ENCODE measurements around the gene ZDHHC8.
A peak's percentile ranks its signal among the peaks of the same experiment; 100 is the strongest.

ZDHHC8 gene

GRCh38 chr22:20177217-20177911, 45.8 kb downstream of the ZDHHC8 start:
- H3K4me3 ChIP-seq (replicated peaks in 1 of 2; ENCODE audit: low read depth in 2 of 2, low read length in 2 of 2) = no peak overlapping the region
- TF ChIP-seq, protein P1, sequence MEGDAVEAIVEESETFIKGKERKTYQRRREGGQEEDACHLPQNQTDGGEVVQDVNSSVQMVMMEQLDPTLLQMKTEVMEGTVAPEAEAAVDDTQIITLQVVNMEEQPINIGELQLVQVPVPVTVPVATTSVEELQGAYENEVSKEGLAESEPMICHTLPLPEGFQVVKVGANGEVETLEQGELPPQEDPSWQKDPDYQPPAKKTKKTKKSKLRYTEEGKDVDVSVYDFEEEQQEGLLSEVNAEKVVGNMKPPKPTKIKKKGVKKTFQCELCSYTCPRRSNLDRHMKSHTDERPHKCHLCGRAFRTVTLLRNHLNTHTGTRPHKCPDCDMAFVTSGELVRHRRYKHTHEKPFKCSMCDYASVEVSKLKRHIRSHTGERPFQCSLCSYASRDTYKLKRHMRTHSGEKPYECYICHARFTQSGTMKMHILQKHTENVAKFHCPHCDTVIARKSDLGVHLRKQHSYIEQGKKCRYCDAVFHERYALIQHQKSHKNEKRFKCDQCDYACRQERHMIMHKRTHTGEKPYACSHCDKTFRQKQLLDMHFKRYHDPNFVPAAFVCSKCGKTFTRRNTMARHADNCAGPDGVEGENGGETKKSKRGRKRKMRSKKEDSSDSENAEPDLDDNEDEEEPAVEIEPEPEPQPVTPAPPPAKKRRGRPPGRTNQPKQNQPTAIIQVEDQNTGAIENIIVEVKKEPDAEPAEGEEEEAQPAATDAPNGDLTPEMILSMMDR (IDR thresholded peaks at IDR 0.05; ENCODE audit: low read depth, low read length) = no peak
- no peak for DNase-seq (ENCODE audit: low read depth in 2 of 2)

DNA sequence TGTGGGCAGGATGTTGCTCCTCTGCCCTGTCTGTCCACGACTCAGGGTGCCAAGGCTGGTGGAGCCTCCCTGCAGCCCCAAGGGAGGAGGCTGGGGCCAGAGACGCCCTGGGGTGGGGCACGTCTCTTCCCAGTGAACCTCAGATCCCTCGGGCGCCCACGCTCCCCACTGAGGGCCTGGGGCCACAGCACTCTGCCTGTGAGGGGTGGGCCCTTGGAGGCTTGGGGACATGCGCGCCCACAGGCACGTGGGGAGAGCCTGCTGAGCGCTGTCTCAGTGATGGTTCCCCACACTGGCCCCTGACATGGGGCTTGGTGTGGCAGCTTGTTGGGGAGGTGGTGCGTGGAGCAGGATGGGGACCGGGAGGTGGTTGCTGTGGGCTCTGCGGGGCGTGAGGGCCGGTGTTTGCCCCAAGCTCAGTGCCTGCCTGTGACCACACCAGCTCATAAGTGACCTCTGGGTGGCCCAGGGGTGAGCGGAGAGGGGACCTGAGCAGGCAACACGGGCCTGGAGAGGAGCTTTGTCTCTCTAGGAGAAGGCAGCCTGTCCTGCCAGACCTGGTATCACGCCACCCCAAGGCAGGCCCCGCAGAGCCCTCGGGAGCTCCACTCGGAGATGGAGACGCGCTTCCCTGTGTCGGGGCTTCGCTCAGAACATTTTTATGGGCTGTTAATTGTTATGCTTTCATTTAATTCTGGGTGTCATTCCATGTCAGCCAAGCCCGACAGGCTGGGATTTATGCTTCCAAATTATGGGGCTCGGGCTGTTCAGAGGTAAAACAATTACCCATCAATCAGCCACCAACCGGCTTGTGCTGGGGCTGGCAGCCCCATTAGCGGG, 46.7 kb downstream of the ZDHHC8 start:
- DNase-seq (ENCODE audit: low read depth in 2 of 2) = no peak
- TF ChIP-seq, protein P1 (IDR thresholded peaks at IDR 0.05; ENCODE audit: low read depth, low read length) = no peak
- H3K4me3 ChIP-seq (replicated peaks in 1 of 2; ENCODE audit: low read depth in 2 of 2, low read length in 2 of 2) = no peak overlapping the region

- TF ChIP-seq, protein P1 (IDR thresholded peaks at IDR 0.05; ENCODE audit: low read depth, low read length) = no peak
- H3K4me3 ChIP-seq (replicated peaks in 1 of 2; ENCODE audit: low read depth in 2 of 2, low read length in 2 of 2) = no peak overlapping the region
- DNase-seq (ENCODE audit: low read depth in 2 of 2) = no peak
Measured at GRCh38 chr22:20178915-20179227, 47.3 kb downstream of the ZDHHC8 start.

GRCh38 chr22:20179455-20180244, 48.0 kb downstream of the ZDHHC8 start:
- no peak overlapping the region for H3K4me3 ChIP-seq (replicated peaks in 1 of 2; ENCODE audit: low read depth in 2 of 2, low read length in 2 of 2)
- TF ChIP-seq, protein P1 (IDR thresholded peaks at IDR 0.05; ENCODE audit: low read depth, low read length) = no peak
- DNase-seq (ENCODE audit: low read depth in 2 of 2) = no peak

DNA sequence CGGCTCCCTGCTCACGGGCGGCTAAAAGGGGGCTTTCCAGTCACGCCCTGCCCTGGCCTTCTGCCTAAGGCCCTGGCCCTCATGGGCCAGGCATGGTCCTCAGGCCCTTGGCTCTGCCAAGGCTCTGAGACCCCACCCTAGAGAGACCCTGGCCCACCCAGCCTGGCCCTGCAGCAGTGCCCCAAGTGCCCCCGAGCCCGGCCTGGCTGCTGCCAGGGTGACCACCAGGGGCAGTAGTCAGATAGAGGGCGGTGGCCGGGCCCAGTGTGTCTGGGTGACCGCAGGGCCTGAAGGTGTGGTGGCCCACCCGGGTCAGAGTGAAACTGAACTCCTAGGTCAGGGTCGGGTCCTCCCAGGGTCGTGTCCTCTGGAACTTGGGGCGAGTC, 48.6 kb downstream of the ZDHHC8 start:
- TF ChIP-seq, protein P1 (IDR thresholded peaks at IDR 0.05; ENCODE audit: low read depth, low read length) = peak; percentile 33
- H3K4me3 ChIP-seq (replicated peaks in 1 of 2; ENCODE audit: low read depth in 2 of 2, low read length in 2 of 2) = no peak overlapping the region
- DNase-seq (ENCODE audit: low read depth in 2 of 2) = no peak

GRCh38 chr22:20180640-20181039, 49.0 kb downstream of the ZDHHC8 start:
- TF ChIP-seq, protein P1 (IDR thresholded peaks at IDR 0.05; ENCODE audit: low read depth, low read length) = no peak
- no peak for DNase-seq (ENCODE audit: low read depth in 2 of 2)
- no peak overlapping the region for H3K4me3 ChIP-seq (replicated peaks in 1 of 2; ENCODE audit: low read depth in 2 of 2, low read length in 2 of 2)

All from cardiac fibroblast (primary cell).